Activated CD4-positive, alpha-beta T cell treated with anti-CD3 and anti-CD28 coated beads for 48 hours (primary cell): Measurements from ENCODE around the gene CLSTN2.

ENCODE experiments used
- DNase-seq: peaks from one replicate; pipeline ENCODE4 v3.0.0-alpha.2; 2020

CLSTN2 gene

DNA sequence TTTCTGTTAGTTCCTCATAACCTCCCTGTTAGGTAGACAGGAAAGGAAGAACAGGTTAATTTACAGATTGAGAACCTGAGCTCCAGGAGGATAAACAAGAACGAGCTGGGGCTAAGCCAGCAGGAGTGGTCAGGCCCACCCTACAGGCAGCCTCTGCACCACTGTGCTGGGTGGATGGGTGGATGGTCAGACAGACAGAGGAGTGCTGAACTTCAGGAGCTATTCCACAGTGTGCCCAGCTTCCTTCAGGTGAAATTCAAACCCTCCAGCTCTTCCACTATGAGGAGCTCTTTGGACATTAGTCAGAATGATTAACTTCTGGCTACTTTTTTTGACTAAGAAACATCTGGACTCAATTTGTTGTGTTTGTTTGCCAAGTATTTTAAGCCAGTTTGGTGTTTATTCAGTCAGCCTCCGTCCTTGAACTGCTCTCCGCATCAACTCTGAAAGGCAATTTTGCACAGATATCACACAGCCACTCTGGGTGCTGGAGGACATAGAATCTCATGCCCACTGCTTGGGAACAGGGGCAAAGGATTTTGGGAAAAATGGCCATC lies 361.9 kb downstream of the CLSTN2 start:
- no peak for DNase-seq

DNA sequence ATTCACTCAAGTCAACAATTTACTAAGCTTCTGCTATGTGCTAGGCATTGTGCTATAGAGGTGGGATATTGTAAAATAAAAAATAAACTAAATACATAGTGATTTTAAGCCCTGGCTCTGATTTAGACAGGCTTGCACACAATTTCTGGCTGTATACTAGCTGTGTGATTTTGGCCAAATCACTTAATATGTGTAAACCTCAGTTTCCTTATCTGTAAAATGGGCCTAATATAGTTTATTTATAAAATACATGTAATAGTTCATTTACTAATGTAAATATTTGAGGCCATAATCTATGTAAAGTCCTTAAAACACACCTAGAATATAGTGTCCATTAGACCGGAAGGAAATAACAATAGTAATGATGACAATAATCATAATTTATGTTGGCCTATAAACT lies 363.1 kb downstream of the CLSTN2 start:
- DNase-seq = no peak

DNA sequence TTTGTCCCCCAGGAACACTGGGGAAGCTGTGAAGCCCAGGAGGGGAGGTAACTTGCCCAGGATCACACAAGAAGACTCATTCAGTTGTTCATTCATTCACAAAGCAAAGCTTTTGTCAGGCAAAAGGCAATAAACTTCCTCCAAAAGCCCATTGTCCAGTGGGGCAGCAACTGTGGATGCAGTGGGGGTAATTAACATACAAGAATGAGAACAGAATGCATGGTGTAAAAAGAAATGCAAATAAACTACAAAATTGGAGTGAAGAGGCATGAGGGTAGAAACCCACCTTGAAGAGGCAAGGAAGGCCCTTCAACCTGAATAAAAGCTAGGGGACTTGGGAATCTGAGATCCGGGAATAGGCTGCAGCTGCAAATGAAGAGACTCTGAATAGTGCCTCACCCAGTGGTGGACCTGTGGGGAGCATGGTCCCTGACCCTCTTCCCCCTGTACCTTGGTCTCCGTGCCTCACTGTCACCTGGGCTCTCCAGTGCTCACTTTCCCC lies 363.6 kb downstream of the CLSTN2 start:
- DNase-seq = no peak

DNA sequence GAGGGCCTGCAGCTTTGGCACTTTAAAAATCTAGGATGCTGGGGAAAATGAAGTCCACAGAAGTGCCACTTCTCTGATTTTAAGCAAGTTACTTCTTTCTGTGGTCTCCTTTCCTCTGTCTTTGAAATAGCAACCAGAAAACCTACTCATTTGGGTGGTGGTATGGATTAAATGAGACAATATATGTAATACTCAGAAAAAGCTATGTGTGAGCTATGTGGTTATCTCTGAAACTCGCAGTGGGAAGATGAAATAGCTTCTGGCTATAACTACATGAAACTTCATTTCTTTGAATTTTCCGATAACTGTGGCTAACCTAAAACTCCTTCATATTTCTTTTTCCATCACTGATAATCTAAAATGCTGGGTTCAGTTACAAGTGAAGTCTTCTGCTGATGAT lies 368.9 kb downstream of the CLSTN2 start:
- DNase-seq = no peak

DNA sequence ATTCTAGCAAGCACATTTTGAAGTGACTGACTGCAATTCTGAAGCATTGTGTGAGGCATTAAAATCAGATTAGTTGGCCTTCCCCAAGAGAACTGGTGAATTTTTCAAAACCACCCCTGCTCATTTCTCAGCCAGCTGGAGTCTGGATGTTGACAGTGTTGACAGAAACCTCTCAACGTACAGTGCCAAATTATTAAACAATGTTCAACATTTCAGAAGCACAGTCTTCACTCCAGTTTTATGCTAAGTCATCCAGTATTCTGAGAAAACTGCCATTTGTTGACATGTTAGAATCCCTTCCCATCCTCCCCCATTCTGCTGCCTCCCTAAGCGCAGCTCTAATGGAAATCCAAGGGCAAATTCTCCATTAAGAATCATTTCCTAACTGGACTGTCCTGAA lies 373.6 kb downstream of the CLSTN2 start:
- no peak for DNase-seq

DNA sequence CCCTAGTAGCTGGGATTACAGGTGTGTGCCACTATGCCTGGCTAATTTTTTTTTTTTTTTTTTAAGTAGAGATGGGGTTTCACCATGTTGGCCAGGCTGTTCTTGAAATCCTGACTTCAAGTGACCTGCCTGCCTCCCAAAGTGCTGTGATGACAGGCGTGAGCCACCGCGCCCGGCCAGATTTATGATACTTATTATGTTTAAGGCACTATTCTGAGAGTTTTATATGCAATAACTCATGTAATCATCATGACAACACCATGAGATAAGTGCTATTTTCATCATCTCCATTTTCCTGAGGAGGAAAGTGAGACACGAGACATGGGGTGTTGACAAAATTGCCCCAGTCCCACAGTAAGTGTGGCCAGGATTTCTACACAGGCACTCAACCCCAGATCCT lies 376.4 kb downstream of the CLSTN2 start:
- DNase-seq = no peak

DNA sequence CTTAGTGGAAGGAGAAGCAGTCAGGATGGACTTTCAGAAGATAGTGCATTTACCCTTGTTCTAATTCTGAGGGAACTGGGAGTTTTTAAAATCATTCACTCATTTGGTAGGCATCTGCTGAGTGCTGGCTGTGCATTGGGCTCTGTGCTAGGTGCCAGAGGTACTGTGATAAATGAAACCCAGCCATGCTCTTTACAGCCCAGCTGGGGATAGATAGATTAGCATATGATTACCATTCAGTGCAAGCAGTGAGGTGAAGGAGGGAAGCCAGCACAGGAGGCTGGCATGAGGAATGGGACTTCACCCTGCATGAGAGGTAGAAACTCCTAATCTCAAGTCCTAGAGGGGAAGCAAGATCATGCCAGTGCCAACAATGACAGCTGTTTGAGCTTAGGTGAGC lies 381.0 kb downstream of the CLSTN2 start:
- no peak for DNase-seq

DNA sequence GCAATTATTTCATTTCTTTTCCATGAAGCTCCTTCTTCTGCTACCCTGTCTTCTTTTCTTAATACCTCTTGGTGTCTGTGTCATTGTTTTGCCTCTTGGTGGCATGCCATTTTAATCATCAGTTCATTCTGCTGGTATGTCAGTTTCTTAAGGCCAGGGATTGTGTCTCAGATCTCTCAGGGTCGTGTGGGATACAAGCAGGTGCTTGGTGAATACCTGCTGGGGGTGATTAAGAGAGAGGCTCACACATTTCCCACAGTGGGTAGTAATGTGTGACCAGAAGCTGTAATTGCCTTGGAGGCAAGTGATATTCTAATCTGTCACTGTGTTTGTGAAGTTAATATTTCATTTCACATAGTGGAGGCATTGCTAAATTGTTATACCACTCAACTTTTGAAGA lies 381.5 kb downstream of the CLSTN2 start:
- no peak for DNase-seq

DNA sequence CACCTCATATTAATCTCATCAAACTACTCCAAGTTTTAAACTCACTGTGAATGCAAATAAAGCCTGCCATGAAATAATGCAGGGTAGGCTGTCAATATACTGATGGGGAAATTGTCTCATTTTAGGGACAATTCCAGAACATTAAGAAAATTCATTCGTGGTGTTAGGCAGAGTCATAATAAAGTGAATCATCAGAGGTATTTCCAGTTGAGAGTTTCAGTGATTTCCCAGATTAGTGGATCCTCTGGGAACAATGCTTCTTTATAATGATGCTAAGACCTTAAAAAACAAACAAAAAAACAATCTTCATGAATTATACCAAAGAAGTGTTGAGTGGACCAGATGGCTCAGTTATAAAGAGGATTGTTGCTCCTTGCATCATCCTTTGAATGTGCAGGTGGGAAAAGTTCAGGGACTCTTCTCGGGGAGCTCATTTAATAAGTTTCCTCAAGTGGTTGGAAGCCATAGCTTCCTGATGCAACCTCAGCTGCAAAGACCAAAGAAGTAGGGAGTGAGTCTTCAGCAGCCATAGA lies 381.9 kb downstream of the CLSTN2 start:
- DNase-seq = no peak

DNA sequence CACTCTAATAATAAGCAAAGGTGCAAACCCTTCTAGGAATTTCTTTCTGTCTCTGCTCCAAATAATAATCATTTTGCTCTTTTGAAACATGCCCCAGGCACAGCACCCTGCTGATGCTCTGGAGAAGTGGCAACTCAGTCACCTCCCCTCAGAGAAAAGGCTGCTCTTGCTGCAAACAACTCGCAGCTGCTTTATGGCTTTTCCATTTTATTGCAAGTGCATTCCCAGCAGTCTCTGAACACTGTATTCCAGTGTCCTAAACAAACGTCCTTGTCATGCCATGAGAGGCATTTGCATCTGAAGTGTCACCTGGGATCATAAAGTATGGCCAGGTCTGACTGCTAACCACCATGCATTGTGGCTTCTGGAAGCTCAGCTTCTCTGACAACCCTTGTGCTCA lies 384.8 kb downstream of the CLSTN2 start:
- DNase-seq = no peak

DNA sequence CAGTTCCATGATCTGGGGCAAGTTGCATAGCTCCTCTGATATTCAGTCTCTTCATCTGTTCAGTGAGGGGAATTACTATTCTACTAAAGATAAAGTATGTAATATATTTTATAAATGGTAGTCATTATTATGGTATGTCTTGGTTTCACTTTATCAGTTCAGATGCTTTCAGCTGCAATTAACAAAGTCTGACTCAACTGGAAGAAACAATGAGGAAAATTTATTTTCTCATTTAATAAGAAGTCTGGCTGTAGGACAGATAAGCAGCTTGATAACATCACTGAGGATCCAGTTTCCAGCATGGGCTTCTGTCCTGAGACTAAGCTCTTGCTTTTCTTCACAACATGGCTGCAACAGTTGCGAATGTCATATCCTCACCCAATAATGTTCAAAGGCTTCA lies 388.6 kb downstream of the CLSTN2 start:
- DNase-seq = no peak

DNA sequence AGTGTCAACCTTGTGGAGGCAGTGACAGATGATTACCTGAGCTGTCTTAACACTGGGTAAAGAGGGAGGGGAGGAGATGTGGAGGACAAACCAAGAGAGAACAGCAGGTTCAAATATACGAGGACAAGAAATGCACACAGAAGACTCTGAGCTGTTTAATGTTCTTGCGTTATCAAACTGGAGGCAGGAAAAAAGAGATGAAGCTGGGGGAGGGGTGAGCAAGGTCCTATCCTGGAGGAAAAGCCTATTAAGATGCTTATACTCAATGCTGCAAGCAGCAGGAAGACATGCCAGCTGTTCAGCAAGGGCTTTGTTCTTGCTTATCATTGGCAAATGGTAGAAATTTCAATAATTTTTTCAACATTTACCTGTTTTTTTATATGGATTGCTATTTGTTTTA lies 397.1 kb downstream of the CLSTN2 start:
- no peak for DNase-seq

DNA sequence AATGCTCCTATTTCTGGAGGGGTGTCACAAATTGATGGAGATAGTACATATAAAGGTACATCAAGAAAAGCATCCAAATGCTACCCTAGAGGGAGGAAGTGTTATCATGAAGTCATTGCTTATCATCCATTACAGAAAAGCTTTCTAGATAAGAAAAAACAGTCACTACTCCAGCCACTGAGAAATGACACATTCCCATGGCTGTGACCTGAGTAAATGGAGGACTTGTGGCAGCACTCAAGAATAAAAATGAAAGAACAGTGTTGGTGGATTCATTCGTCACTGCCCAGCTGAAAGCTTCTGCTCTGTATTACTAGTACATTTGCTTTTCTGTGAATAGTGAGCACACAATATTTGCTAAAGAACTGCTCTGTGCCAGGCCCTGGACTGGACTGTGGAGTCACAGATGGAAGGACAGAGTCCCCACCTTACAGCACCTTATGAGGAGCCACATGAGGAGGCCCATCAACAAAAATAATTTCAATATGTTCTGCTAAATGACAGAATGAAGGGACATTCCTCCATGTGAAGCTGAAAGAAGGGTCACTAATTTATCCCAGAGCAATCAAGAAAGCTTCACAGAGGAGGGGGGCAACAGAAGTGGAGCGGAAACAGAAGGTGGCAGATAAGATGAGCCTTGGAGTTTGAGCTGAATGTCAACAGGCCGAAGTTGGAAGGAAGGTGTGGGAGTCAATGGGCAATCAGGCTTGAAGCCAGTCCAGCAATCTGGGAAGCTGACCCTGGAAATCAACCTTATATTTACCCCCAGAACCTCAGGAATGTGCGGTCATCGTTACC lies 399.3 kb downstream of the CLSTN2 start:
- DNase-seq = no peak

DNA sequence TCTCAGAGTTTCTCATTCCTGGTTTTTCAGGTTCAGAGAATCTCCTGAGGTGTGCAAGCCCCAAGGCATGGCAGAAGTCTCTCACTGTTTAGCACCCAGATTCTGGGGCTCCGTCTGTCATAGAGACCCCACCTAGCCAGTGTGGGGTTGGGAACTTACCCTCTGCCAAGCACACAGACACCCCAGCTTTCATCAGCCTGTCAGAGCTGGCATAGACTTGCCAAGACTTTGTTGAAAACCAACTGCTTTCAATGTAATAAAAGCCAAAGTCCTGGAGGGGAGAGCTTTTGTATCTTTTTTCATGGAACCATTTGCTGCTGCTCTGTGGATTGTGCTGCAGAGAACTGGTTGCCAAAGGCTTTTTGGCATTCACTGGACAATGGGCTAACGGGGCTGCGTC lies 401.5 kb downstream of the CLSTN2 start:
- DNase-seq = no peak

DNA sequence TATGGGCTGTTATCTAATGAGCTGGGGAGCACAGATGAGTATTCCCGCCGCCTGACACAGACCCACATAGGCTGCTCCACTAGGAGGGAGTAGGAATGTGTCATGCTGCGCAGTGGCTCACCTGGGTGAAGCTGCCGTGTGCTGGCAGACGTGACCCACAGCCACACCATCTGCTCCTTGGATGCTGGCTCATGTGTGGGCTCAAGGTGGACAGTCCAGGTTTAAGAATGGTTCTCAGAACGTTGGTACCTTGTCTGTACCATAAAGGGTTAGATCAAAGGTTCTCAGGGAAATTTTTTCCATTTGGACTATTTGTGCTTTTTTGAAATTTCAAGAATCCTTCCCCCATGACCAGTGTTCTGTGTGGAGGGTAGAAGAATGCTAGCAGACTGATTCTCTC lies 403.9 kb downstream of the CLSTN2 start:
- no peak for DNase-seq

DNA sequence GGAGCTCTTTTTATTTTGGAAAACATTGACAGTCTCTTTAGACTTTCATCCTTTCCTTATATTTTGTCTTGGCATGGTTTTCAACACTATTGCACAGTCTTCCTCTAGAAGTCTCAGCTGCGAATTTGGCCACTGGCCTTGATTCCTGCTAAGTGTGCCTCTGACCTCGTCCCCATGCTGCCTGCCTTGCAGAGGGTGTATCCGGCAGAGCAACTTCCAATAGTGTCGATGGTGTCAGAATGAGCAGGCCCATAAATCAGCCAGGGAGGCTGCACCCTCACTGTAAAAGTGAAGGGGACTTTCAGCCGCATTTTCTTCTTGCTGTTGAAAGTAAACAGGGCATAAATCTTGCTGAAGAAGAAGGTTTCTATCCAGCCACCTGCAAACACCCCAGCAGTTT lies 406.2 kb downstream of the CLSTN2 start:
- DNase-seq = no peak

DNA sequence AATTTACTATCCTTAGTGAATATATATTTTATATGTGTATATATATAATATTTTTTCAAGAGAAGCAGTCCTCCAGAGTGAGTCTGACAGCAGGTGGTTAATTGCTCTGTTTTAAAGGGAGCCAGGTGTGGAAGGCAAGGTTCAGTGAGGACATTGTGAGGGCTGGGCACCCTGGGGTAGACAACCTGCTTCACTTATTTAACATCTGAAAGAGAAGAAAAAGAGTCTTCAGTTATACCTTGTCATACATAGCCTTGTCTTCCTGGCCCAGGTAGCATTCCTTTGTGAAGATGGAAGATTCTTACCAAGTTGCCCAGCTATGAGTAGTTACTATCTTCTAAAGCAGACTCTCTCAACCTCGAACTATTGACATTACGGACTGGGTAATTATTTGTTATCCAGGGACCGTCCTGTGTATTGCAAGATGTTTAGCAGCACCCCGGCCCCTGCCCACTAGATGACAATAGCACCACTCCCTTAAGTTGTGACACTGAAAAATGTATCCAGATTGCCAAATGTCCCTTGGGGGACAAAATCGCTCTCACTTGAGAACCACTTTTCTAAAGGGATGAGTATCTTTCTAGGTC lies 406.9 kb downstream of the CLSTN2 start:
- DNase-seq = no peak

DNA sequence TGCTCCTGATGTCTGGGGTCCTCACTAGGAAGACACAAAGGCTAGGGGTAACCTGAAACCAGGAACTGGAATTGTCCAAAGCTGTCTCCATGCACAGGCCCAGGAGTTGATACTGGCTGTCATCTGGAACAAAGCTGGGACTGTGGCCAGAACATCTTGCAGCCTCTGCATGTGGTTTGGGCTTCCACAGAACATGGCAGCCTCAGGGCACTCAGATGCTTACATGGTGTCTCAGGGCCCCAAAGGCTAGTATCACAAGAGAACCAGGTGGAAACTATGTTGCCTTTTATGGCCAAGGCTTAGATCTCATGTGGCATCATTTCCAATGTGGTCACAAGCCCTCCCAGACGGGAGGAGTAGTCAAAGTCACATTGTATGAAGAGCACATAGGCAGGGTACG lies 407.7 kb downstream of the CLSTN2 start:
- DNase-seq = no peak

DNA sequence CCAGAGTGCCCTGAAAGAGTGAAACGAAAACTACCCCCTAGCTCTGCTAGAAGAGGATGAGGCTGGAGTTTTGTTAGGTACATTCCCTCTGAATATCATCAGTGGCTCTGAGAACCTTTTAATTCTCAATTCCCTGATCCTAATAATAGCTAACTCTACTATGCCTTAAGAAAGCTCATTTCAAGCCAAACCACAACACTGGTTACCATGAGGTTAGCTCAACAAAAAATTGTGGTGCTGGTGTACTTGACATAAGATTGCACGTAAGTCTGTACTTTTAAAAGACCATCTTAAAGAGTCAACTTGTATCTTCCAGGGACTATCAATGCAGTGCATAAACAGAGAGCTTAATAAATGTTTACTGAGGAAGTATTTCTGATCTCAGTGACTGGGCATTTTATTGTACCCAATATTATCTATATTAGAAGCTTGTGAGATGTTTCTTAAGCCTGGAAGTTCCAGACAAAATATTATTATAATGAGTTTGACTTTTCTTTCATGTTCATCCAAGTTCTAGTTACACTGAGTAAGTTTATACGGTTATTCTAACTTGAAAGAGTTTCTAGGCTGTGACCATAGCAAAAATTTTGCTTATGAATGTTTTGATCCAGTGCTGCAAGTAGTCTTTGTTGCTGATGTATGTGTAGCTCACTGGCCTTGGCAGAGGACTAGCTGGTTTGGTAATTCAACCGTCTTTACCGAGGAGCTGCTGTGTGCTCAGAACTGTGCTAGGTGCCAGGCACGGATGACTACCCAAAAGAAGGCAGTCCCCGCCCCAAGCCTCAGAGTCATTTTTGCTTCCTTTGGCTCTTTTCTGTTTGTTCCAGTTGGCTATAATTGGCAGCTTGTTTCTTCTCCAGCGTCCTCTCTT lies 408.5 kb downstream of the CLSTN2 start:
- no peak for DNase-seq

DNA sequence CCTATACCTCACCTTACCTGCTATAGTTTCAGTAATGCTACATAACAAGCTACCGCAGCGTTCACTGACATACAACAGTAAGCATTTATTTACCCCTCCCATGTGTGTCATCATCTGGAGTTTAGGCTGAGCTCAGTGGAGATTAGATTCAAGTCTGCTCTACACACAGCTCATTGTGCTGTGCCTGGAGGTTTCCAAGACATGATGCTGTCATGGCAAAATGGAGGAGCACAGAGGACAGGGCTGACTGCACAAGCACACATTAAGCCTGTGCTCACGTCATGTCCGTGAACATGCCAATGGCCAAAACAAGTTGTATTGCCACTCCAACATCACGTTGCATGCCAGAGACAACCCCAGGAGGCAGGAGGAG lies 409.1 kb downstream of the CLSTN2 start:
- no peak for DNase-seq

DNA sequence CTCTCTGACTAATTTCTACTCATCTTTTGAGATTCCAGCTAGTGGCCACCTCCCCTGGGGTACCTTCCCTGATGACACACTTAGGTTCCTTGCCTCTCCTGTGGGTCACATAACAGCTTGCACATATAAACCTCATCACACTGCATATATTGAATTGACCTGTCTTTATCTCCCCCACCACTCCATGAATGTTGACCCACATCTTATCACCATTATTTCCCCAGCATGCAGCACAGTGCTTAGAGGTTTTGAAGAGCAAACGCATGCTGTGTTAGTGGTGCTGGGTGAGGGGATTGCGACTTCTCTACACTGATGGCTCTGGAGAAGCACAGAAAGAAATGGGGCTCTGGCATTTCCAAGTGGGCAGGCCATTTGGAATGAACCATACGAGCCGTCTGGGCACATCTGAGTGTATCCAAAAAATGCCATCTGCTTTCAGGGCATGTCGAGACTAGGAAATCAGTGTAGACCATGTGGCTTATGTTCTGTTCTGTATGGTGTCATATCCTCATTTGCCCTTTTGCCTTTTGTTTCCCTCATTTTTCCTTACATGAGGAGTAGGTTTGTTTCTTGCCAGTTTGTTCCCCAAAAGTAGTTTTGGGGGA lies 409.7 kb downstream of the CLSTN2 start:
- no peak for DNase-seq

DNA sequence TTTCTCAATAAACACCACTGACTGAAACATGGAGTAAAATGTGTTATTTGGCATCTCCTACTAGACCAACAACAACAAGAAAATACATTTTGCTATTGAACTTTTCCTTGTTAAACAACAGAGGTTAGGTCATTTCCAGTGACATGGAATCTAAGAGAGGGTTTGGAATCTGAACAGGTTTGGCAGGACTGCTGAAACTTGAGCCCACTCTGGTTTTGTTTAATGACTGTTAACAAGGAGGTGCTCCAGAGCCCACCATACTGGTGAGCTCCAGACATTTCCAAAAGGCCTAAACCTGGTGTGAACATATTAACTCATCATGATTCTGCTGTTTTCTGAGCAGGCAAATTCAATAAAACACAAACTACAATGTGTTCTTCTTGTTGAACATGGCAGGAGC lies 412.2 kb downstream of the CLSTN2 start:
- DNase-seq = no peak

DNA sequence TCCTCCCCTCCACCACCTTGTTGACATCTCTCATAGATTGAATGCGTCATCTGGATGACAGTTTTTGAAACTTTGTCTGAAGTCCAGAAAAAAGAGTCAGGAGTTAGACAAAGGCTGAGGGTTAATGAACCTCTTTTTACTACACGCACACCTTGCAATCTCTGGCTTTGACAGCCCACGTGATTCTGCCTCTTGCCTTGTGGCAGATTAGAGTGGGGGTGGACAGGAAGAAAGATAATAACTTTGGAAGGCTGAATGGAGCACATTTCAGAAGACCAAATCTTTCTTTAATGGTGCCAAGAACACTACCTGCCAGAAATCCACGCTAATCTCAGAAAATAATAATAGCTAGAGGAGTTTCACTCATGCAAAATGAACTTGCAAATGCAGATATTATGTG lies 415.0 kb downstream of the CLSTN2 start:
- no peak for DNase-seq
